Sigmoid colon (tissue), 7 donors: Measurements from ENCODE around the gene MYH7B. TPM values are rescaled to one million over a fixed set of nuclear protein-coding genes. Genes with fewer than 3 reads are reported as not detected.

Experiments
- DNase-seq: peaks from one replicate; pipeline ENCODE4 v3.0.0-alpha.2; 2019
- H3K27ac ChIP-seq, 4 donors: fragments of 200-600 bp; sonication (generic); one replicate each; pipeline ENCODE4 v1.5.1; 2016 to 2019; ENCODE audit warnings: mild to moderate bottlenecking in 1 of 4
- H3K27me3 ChIP-seq, 3 donors: fragments of 200-600 bp; sonication (generic); one replicate each; pipeline ENCODE4 v1.5.1; 2019; ENCODE audit warnings: mild to moderate bottlenecking in 1 of 3
- H3K36me3 ChIP-seq, 4 donors: fragments of 200-600 bp; sonication (generic); one replicate each; pipeline ENCODE4 v1.5.1; 2016 to 2019
- H3K4me1 ChIP-seq, 4 donors: fragments of 200-600 bp; sonication (generic); one replicate each; pipeline ENCODE4 v1.5.1; 2017 to 2019
- H3K4me3 ChIP-seq, 4 donors: fragments of 200-600 bp; sonication (generic); one replicate each; pipeline ENCODE4 v1.5.1; 2017 to 2019; ENCODE audit warnings: mild to moderate bottlenecking in 2 of 4, moderate library complexity in 1 of 4
- H3K9me3 ChIP-seq, 4 donors: fragments of 200-600 bp in 3 of 4; sonication (generic) in 3 of 4; one replicate each; pipeline versions ENCODE4 v1.5.1 to v1.6.1; 2013 to 2019
- EP300 ChIP-seq, 4 donors: sonication (generic); formaldehyde crosslinking; IDR thresholded peaks; one replicate each; pipeline ENCODE4 v1.6.1; 2017; ENCODE audit warnings: antibody characterized with exemption in 4 of 4
- POLR2A ChIP-seq, 2 donors: fragments of 450-650 bp; IDR thresholded peaks; one replicate each; pipeline ENCODE4 v1.6.1; 2016; ENCODE audit warnings: antibody characterized with exemption in 2 of 2, mild to moderate bottlenecking in 2 of 2, moderate library complexity in 2 of 2
- POLR2AphosphoS5 ChIP-seq, 4 donors: sonication (generic); formaldehyde crosslinking; IDR thresholded peaks; one replicate each; pipeline ENCODE4 v1.6.1; 2017; ENCODE audit warnings: antibody characterized with exemption in 4 of 4
- WGBS, 2 donors: extraction: QIAGEN DNeasy Blood & Tissue Kit; methylation state at CpG; one replicate each; pipeline ENCODE4 v1.1.7; 2013; 5-methylcytosine and 5-hydroxymethylcytosine counted together
- intact Hi-C: fragments of 100-400 bp; cut with DNase I; formaldehyde crosslinking; loops from one replicate; pipeline ENCODE4 v1.15.1; 2023
- polyA plus RNA-seq, 3 donors: library from polyadenylated mRNA; stranded (reverse); fragments of 200-250 nt; gene quantifications; one replicate each; pipeline ENCODE4 v1.2.3, GENCODE V29; 2013
- total RNA-seq, 4 donors: library from RNA; depleted of rRNA; stranded (reverse); fragments of >200 nt; gene quantifications; one replicate each; pipeline ENCODE4 v1.1.0, GENCODE V29; 2016
- TF ChIP-seq, protein P1 (sequence below), 4 experiments: fragments of 450-650 bp in 3 of 4; fragments of 200-600 bp in 1 of 4; IDR thresholded peaks; one replicate each; pipeline ENCODE4 v1.5.1; 2016 to 2019; ENCODE audit warnings: antibody characterized with exemption in 4 of 4, mild to moderate bottlenecking in 3 of 4, moderate library complexity in 2 of 4
- donor health status: healthy with polysubstance abuse.
- donor health status: Bipolar disorder and iron deficiency.
- donor health status: healthy.

MYH7B gene
- total RNA-seq, result under 1 TPM; under 0.01 to 0.83 (median 0.60) TPM
- polyA plus RNA-seq, result 1 to 10 TPM in 1 of 3 donors, under 1 TPM in 2; 0.60 to 1.6 (median 0.69) TPM

DNA sequence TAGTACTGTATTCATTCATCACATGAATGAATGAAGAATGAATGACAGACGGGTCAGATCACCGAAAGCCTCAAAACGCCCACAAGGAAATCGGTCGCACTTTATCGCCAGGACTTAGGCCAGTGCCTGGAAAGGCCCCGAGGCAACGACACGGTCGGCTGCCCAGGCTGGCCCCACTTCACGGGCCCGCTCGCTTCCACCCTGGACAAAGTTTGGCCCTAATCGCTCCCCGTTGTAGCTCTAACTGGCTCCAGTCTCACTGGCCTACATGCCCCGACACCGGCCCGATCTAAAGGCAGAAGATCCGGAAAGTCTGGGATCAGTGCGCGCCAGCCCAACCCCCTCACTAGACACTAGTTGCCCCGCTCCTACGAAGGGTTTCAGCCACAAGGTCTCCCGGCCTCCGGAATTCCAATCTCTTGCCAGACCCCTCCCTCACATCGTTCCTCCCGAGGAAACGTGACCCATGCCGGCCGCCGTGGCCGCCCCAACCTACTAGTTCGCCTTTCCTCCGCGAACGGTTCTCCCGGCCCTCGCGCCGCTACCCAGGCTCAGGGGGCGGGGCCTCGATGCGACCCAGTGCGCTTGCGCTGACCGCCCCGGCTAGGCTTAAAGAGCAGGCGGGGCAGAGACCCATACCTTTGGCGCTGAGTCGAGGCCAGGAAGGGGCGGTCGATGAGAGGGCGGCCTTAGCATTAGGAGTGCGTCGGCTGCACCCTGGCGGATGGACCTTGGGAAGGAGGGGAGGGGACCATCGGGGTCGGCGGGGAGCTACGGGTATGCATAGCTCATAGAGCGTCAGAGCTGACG, at the start of gene MYH7B, which contains the start of gene GSS:
TSS of gene MYH7B (plus strand) at position 638 of the 810 bp plus-strand sequence. CDS start 22,138 bp downstream, outside the sequence.
TSS of gene GSS (minus strand) at position 576 of the 810 bp plus-strand sequence. CDS start 3,954 bp downstream, outside the sequence.
- peak within 1 kb of the TSS; percentile 89 to 94 (median 91) for H3K27ac ChIP-seq
- no peaks in the 10 kb centered on the region for H3K9me3 ChIP-seq
- H3K27me3 ChIP-seq, result no peaks in the 10 kb centered on the region
- H3K36me3 ChIP-seq, result peaks cover 0 to 11% (median 0%) of the 10 kb centered on the region in 4 donors
- TF ChIP-seq, protein P1, sequence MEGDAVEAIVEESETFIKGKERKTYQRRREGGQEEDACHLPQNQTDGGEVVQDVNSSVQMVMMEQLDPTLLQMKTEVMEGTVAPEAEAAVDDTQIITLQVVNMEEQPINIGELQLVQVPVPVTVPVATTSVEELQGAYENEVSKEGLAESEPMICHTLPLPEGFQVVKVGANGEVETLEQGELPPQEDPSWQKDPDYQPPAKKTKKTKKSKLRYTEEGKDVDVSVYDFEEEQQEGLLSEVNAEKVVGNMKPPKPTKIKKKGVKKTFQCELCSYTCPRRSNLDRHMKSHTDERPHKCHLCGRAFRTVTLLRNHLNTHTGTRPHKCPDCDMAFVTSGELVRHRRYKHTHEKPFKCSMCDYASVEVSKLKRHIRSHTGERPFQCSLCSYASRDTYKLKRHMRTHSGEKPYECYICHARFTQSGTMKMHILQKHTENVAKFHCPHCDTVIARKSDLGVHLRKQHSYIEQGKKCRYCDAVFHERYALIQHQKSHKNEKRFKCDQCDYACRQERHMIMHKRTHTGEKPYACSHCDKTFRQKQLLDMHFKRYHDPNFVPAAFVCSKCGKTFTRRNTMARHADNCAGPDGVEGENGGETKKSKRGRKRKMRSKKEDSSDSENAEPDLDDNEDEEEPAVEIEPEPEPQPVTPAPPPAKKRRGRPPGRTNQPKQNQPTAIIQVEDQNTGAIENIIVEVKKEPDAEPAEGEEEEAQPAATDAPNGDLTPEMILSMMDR (IDR thresholded peaks at IDR 0.05), result peak; percentile 33 to 62 (median 53)
- TF ChIP-seq POLR2A (IDR thresholded peaks at IDR 0.05) (peak; percentile 45 to 73), POLR2AphosphoS5 (IDR thresholded peaks at IDR 0.05) (peak; percentile 81 to 94 (median 91)), EP300 (IDR thresholded peaks at IDR 0.05) (no peak)
- DNase-seq, result peak; percentile 98
- peaks cover 0 to 15% (median 14%) of the 10 kb centered on the region in 4 donors for H3K4me1 ChIP-seq
- 0% methylated on average over 62 of the region's 62 CpGs for WGBS, 2 donors
- intact Hi-C loops, result loop anchor here (1.0 to 5.0 kb wide), 2 partner anchors 81 to 137 kb away; partner anchors contain the start of gene TRPC4AP
- H3K4me3 ChIP-seq, result peak within 1 kb of the TSS; percentile 60 to 81 (median 74)

DNA sequence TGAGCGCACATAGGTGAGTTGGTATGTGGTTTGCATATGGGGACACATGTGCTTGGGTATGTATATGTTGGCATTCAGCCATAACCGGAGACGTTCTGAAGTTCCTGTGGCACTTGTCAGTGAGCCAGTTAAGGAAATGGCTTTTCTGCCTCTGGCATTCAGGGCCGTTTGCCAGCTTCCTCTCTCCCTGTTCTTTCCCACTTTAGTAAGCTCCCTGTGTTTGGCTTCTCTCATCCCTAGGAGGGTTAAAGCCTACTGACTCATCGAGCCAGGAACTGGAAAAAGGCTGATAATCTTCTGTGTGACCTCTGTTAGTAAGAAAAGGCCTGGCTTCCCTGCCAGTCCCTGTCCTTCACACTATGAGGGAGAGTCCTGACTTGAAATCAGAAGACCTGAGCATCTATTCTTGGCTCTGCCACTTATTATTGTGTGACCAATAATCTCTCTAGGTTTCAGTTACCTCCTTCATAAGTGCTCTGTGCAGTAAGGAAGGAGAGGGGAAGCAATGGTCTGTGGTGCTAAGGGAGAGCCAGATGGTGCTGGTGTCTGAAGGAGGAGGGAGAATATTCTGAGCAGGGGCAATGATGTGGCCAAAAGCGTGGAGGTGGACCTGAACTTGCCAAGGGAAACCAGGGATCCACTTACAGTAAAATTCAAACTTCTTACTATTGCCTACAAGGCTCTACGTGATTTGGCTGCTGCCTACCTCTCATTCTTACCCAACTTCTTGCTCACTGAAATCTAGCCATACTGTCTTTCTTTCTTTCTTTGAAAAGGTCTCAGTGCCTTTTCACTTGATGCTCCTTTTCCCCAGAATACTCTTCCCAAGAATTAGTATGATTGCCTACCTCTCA, 47.8 kb upstream of the MYH7B start:
- Histone ChIP-seq H3K4me1 (peaks cover 0 to 14% (median 13%) of the 10 kb centered on the region in 4 donors), H3K27ac (peak overlapping the region; percentile 33 to 54 (median 46)), H3K4me3 (no peak overlapping the region), H3K27me3 (no peaks in the 10 kb centered on the region), H3K9me3 (no peaks in the 10 kb centered on the region), H3K36me3 (no peaks in the 10 kb centered on the region)
- TF ChIP-seq, protein P1 (IDR thresholded peaks at IDR 0.05), result no peak
- TF ChIP-seq POLR2A (IDR thresholded peaks at IDR 0.05) (no peak), POLR2AphosphoS5 (IDR thresholded peaks at IDR 0.05) (no peak), EP300 (IDR thresholded peaks at IDR 0.05) (no peak)
- WGBS, 2 donors, result 25 to 33% methylated on average over 7 of the region's 7 CpGs
- DNase-seq, result no peak
- intact Hi-C loops, result no loop called here

DNA sequence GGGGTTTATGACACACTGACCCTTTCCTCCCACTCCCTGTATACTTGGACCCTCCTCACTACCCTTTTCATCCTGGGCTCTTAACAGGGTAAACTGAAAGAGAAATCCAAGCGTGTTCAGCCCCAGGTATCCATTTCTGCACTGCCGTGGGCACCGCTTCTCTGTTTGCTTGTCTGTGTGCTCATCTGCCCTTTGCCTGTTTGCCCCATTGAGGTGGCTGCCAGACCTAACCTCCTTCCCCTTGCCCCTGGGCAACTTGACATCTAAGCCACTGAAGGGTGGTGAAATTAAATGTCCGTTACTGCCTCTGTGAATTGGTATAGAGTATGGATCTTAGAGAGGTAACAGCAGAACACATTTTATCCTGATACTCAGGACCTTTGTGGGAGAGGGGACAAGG, 40.5 kb upstream of the MYH7B start:
- WGBS, 2 donors, result 44 to 84% methylated on average over 4 of the region's 4 CpGs
- H3K4me3 ChIP-seq, result no peak overlapping the region
- H3K27ac ChIP-seq, result no peak overlapping the region

More for the DNA sequence above, 40.5 kb upstream of the MYH7B start:
- no peak for DNase-seq
- H3K27me3 ChIP-seq, result no peaks in the 10 kb centered on the region
- H3K36me3 ChIP-seq, result peaks cover 0 to 11% (median 7%) of the 10 kb centered on the region in 4 donors
- no peaks in the 10 kb centered on the region for H3K4me1 ChIP-seq
- no peaks in the 10 kb centered on the region for H3K9me3 ChIP-seq
- TF ChIP-seq POLR2AphosphoS5 (IDR thresholded peaks at IDR 0.05), result no peak
- TF ChIP-seq EP300 (IDR thresholded peaks at IDR 0.05), result no peak
- TF ChIP-seq, protein P1 (IDR thresholded peaks at IDR 0.05), result no peak
- no peak for TF ChIP-seq POLR2A (IDR thresholded peaks at IDR 0.05)
- intact Hi-C loops, result no loop called here
